ENCODE data around the gene FBXL16.

FBXL16 gene

DNA sequence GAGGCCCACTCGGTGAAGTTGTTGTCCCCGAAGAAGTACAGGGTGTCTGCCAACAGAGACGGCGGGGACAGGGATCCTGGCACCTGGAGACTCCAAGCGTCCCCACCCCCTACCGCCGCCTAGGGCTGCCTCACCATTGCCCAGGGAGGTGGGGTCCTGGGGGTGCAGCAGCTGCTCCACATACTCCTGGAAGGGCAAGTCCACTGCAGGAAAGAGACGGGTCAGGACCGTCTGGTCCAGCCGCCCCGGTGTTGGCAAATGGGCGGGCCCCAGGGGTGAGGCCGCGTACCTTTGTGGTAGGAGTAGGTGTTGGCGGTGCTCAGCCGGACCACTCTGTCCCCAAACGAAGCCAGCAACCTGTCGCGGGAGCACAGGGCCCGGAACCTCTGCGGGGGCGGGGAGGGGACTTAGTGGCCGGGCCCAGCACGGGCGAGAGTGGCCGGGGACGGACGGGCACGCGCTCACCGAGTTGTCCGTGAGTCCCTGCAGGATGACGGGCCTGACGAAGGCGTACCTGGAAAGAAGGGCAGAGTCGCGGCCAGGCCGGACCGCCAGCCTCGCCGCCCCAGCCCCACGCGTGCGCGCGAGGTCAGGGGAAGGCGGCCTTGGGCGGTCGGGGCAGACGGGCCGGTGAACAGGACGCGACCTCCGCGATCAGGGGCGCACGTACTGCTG is 22.1 kb downstream of the FBXL16 start (continued):
- TF ChIP-seq, protein P1, sequence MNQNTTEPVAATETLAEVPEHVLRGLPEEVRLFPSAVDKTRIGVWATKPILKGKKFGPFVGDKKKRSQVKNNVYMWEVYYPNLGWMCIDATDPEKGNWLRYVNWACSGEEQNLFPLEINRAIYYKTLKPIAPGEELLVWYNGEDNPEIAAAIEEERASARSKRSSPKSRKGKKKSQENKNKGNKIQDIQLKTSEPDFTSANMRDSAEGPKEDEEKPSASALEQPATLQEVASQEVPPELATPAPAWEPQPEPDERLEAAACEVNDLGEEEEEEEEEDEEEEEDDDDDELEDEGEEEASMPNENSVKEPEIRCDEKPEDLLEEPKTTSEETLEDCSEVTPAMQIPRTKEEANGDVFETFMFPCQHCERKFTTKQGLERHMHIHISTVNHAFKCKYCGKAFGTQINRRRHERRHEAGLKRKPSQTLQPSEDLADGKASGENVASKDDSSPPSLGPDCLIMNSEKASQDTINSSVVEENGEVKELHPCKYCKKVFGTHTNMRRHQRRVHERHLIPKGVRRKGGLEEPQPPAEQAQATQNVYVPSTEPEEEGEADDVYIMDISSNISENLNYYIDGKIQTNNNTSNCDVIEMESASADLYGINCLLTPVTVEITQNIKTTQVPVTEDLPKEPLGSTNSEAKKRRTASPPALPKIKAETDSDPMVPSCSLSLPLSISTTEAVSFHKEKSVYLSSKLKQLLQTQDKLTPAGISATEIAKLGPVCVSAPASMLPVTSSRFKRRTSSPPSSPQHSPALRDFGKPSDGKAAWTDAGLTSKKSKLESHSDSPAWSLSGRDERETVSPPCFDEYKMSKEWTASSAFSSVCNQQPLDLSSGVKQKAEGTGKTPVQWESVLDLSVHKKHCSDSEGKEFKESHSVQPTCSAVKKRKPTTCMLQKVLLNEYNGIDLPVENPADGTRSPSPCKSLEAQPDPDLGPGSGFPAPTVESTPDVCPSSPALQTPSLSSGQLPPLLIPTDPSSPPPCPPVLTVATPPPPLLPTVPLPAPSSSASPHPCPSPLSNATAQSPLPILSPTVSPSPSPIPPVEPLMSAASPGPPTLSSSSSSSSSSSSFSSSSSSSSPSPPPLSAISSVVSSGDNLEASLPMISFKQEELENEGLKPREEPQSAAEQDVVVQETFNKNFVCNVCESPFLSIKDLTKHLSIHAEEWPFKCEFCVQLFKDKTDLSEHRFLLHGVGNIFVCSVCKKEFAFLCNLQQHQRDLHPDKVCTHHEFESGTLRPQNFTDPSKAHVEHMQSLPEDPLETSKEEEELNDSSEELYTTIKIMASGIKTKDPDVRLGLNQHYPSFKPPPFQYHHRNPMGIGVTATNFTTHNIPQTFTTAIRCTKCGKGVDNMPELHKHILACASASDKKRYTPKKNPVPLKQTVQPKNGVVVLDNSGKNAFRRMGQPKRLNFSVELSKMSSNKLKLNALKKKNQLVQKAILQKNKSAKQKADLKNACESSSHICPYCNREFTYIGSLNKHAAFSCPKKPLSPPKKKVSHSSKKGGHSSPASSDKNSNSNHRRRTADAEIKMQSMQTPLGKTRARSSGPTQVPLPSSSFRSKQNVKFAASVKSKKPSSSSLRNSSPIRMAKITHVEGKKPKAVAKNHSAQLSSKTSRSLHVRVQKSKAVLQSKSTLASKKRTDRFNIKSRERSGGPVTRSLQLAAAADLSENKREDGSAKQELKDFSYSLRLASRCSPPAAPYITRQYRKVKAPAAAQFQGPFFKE (tag by site-specific recombination; IDR thresholded peaks at IDR 0.05; ENCODE audit: borderline replicate concordance), result no peak; the same call in 1 of the 2 replicates
- TF ChIP-seq, protein P2, sequence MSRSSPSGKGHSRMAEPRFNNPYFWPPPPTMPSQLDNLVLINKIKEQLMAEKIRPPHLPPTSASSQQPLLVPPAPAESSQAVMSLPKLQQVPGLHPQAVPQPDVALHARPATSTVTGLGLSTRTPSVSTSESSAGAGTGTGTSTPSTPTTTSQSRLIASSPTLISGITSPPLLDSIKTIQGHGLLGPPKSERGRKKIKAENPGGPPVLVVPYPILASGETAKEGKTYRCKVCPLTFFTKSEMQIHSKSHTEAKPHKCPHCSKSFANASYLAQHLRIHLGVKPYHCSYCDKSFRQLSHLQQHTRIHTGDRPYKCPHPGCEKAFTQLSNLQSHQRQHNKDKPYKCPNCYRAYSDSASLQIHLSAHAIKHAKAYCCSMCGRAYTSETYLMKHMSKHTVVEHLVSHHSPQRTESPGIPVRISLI (tag by site-specific recombination; IDR thresholded peaks at IDR 0.05), result no peak
- TF ChIP-seq ZBTB48 (tag by site-specific recombination; IDR thresholded peaks at IDR 0.05), result peak; percentile 33; the same call in 1 of the 2 replicates
- no peak for TF ChIP-seq ZNF621 (tag by site-specific recombination; IDR thresholded peaks at IDR 0.05)
- TF ChIP-seq ZSCAN30 (tag by site-specific recombination; IDR thresholded peaks at IDR 0.05), result peak; percentile 24; the same call in 1 of the 2 replicates
- TF ChIP-seq ZNF629 (tag by site-specific recombination; IDR thresholded peaks at IDR 0.05), result 0 out of 2 replicates have a peak, but pooled peaks have one; percentile 2
- TF ChIP-seq ZNF302 (tag by site-specific recombination; IDR thresholded peaks at IDR 0.05; ENCODE audit: low read depth), result no peak
- no peak for TF ChIP-seq ZNF350 (tag by site-specific recombination; IDR thresholded peaks at IDR 0.05)
- peak; percentile 74 for TF ChIP-seq SCRT2 (tag by site-specific recombination; IDR thresholded peaks at IDR 0.05)
- no peak for TF ChIP-seq ZNF19 (tag by site-specific recombination; IDR thresholded peaks at IDR 0.05; ENCODE audit: low read depth)
- TF ChIP-seq GLI4 (tag by site-specific recombination; IDR thresholded peaks at IDR 0.05), result no peak; the same call in 1 of the 2 replicates
- TF ChIP-seq, protein P3, sequence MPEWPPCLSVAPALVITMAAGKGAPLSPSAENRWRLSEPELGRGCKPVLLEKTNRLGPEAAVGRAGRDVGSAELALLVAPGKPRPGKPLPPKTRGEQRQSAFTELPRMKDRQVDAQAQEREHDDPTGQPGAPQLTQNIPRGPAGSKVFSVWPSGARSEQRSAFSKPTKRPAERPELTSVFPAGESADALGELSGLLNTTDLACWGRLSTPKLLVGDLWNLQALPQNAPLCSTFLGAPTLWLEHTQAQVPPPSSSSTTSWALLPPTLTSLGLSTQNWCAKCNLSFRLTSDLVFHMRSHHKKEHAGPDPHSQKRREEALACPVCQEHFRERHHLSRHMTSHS (tag by site-specific recombination; IDR thresholded peaks at IDR 0.05), result no peak
- no peak for TF ChIP-seq ZNF791 (tag by site-specific recombination; IDR thresholded peaks at IDR 0.05)
- TF ChIP-seq MZF1 (tag by site-specific recombination; IDR thresholded peaks at IDR 0.05; ENCODE audit: borderline replicate concordance), result no peak
- TF ChIP-seq, protein P4, sequence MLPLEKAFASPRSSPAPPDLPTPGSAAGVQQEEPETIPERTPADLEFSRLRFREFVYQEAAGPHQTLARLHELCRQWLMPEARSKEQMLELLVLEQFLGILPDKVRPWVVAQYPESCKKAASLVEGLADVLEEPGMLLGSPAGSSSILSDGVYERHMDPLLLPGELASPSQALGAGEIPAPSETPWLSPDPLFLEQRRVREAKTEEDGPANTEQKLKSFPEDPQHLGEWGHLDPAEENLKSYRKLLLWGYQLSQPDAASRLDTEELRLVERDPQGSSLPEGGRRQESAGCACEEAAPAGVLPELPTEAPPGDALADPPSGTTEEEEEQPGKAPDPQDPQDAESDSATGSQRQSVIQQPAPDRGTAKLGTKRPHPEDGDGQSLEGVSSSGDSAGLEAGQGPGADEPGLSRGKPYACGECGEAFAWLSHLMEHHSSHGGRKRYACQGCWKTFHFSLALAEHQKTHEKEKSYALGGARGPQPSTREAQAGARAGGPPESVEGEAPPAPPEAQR (tag by site-specific recombination; IDR thresholded peaks at IDR 0.05), result no peak
- no peak for TF ChIP-seq ZNF776 (tag by site-specific recombination; IDR thresholded peaks at IDR 0.05; ENCODE audit: borderline replicate concordance)
- TF ChIP-seq, protein P5, sequence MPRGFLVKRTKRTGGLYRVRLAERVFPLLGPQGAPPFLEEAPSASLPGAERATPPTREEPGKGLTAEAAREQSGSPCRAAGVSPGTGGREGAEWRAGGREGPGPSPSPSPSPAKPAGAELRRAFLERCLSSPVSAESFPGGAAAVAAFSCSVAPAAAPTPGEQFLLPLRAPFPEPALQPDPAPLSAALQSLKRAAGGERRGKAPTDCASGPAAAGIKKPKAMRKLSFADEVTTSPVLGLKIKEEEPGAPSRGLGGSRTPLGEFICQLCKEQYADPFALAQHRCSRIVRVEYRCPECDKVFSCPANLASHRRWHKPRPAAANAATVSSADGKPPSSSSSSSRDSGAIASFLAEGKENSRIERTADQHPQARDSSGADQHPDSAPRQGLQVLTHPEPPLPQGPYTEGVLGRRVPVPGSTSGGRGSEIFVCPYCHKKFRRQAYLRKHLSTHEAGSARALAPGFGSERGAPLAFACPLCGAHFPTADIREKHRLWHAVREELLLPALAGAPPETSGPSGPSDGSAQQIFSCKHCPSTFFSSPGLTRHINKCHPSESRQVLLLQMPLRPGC (tag by site-specific recombination; IDR thresholded peaks at IDR 0.05), result no peak; the same call in 1 of the 2 replicates
- no peak for TF ChIP-seq ZNF354C (tag by site-specific recombination; IDR thresholded peaks at IDR 0.05; ENCODE audit: borderline replicate concordance, low read depth)
- TF ChIP-seq ZNF155 (tag by site-specific recombination; IDR thresholded peaks at IDR 0.05), result no peak
- peak; percentile 70 for TF ChIP-seq ZBTB17 (tag by site-specific recombination; IDR thresholded peaks at IDR 0.05)
- TF ChIP-seq HOXC10 (CRISPR knock-in tag; IDR thresholded peaks at IDR 0.05), result no peak
- peak; percentile 45; the same call in 1 of the 2 replicates for TF ChIP-seq ZNF610 (tag by site-specific recombination; IDR thresholded peaks at IDR 0.05; ENCODE audit: borderline replicate concordance)
- no peak for TF ChIP-seq MEIS1 (CRISPR knock-in tag; IDR thresholded peaks at IDR 0.05; ENCODE audit: borderline replicate concordance)
- no peak for TF ChIP-seq ZNF544 (tag by site-specific recombination; IDR thresholded peaks at IDR 0.05)
- peak; percentile 65 for TF ChIP-seq SCRT1 (tag by site-specific recombination; IDR thresholded peaks at IDR 0.05; ENCODE audit: borderline replicate concordance)
- peak; percentile 42; the same call in 1 of the 2 replicates for TF ChIP-seq ZNF843 (tag by site-specific recombination; IDR thresholded peaks at IDR 0.05)
- TF ChIP-seq, protein P6, sequence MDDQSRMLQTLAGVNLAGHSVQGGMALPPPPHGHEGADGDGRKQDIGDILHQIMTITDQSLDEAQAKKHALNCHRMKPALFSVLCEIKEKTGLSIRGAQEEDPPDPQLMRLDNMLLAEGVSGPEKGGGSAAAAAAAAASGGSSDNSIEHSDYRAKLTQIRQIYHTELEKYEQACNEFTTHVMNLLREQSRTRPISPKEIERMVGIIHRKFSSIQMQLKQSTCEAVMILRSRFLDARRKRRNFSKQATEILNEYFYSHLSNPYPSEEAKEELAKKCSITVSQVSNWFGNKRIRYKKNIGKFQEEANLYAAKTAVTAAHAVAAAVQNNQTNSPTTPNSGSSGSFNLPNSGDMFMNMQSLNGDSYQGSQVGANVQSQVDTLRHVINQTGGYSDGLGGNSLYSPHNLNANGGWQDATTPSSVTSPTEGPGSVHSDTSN (CRISPR knock-in tag; IDR thresholded peaks at IDR 0.05), result peak; percentile 17; the same call in 1 of the 2 replicates
- TF ChIP-seq YY2 (tag by site-specific recombination; IDR thresholded peaks at IDR 0.05), result no peak

All from HEK293 (cell line).